ENCODE data around the gene MACO1.

DNA sequence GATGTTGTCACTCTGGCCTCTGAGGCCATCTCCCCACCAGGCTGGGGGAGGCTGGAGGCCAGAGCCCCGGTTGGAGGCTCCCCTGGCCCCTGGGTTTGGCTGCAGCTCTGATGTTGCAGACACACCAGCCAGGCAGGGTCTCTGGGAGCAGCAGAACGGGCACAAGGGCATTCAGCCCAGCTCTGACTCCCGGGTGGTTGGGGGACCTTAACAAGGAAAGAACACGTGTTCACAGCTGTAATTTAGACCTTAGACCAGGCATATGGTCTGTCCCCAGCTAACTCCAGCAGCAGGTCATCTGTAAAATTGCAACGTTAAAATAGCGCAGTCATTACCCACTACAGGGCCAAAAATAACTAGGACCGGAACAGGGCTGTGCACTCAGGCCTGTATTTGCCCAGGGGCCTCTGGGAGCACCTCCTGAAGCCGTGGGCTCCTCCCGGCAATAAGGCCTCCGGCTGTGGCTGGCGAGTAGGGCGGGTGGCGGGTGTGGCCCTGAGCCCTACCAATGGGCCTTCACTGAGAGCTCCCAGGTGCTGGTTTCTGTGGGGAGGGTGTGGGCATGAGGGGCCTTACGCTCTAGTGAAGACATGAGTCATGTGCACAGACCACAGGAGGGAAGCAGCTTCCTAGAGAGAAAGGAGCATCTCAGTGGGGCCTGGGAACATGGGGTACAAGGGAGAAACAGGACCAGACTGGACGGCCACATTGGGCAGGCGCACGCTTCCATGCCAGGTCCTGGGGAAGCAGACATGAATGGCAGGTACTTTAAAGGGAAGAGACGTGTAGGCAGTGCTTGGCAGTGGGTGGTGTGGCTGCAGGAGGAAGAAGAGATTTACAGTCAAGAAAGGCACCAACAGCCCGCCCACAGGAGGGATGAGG lies 118.8 kb downstream of the MACO1 start:
- no peak for TF ChIP-seq MYC (IDR thresholded peaks at IDR 0.05; ENCODE audit: insufficient read depth, insufficient read length, insufficient replicate concordance, low read length, severe bottlenecking)
- peak; percentile 48 for TF ChIP-seq NR2F1 (conservative IDR thresholded peaks at IDR 0.05)
- TF ChIP-seq ASH2L (IDR thresholded peaks at IDR 0.05; ENCODE audit: borderline replicate concordance, low read depth) = no peak
